HG03558 (cell line): ENCODE data around the gene TTYH2.
"Not testable (repeated sequence)": the region's sequence is repeated elsewhere in the genome, so short reads cannot be mapped to it uniquely, and the experiment has no call there.

ENCODE experiments used
- ATAC-seq: cut with Tn5 transposase; IDR thresholded peaks from one replicate; pipeline ENCODE4 v1.9.1; 2021; ENCODE audit warnings: moderate number of reproducible peaks; ENCODE audit not compliant: unreplicated experiment; ENCODE audit errors: extremely low read depth

Gene TTYH2, protein sequence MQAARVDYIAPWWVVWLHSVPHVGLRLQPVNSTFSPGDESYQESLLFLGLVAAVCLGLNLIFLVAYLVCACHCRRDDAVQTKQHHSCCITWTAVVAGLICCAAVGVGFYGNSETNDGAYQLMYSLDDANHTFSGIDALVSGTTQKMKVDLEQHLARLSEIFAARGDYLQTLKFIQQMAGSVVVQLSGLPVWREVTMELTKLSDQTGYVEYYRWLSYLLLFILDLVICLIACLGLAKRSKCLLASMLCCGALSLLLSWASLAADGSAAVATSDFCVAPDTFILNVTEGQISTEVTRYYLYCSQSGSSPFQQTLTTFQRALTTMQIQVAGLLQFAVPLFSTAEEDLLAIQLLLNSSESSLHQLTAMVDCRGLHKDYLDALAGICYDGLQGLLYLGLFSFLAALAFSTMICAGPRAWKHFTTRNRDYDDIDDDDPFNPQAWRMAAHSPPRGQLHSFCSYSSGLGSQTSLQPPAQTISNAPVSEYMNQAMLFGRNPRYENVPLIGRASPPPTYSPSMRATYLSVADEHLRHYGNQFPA

DNA sequence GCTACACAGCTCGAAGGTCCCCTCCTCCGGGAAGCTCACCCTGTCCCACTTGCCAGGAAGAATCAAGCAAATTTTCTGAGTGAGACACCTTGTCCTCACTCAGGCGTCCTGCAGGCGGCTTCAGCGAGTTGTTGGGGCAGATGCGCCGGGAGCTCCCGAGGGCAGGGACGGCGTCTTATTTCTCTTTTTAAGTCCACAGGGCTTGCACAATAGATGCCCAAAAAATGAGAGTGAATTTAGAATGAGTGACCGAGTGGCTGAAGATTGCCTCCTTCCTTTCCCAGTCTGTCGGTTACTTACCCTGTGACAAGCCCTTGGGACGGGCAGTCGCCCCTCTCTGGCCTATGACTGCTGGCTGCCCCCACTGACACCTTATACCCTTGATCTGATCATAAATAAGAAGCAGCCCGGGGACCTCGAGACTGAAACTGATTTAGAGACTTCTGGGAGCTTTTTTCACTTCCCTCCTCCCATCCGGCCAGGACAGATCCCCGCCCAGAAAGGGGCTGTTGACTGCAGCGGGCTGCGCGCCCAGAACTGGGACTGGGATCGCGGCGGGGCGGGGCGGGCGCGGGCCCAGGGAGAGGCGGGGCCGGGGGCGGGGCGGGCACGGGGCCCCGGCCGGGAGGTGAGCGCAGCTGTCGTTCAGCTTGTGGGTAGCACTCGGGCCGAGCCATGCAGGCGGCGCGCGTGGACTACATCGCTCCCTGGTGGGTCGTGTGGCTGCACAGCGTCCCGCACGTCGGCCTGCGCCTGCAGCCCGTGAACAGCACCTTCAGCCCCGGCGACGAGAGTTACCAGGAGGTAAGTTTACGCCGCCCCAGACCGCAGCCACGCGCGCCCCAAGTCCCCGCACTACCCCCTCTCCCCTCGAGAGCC lies at the start of gene TTYH2:
TTYH2 (plus strand) TSS at position 659 of the 879 bp plus-strand sequence; CDS start at position 676, 17 bp downstream.
- peak; percentile 34 for ATAC-seq

DNA sequence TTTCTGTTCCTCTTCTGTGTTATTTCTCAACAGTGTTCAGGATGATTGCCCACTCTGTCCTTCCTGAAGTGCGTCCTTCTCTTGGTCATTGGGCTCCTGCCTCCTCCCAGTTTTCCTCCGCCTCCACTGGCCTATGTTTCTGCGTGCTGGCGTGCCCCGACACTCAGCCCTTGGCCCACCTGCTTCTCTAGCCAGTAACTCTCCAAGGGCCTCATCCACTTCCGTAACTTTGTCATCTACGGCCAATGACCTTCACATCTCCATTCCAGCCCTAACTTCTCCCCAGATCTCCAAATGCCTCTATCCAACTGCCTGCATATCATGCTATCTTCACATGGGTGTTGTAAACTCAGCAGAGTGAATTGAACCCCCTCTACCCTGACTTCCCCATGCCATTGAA lies 49.5 kb upstream of the TTYH2 start:
- no peak for ATAC-seq

DNA sequence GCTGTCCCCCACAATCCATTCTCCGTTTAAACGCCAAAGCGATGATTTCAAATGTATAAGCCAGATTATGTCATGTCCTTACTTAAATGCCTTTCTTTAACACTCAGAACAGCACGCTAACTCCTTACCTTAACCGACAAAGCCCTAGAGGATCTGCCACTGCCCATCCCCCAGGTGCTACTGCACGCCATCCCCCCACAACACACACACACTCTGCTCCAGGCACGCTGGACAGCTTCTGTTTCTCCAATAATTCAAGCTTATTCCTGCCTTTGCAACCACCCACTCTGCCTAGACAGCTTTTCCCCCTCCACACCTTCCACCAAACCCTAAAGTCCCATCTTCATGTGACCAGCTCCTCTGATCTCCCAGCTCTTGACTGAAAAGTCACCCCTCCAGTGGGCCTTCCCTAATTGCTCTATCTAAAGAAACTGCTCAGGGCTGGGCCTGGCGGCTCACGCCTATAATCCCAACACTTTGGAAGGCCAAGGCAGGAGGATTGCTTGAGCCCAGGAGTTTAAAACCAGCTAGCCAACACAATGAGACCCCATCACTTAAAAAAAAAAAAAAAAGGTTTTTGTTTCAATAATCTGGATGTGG lies 48.8 kb upstream of the TTYH2 start:
- ATAC-seq, result no peak

DNA sequence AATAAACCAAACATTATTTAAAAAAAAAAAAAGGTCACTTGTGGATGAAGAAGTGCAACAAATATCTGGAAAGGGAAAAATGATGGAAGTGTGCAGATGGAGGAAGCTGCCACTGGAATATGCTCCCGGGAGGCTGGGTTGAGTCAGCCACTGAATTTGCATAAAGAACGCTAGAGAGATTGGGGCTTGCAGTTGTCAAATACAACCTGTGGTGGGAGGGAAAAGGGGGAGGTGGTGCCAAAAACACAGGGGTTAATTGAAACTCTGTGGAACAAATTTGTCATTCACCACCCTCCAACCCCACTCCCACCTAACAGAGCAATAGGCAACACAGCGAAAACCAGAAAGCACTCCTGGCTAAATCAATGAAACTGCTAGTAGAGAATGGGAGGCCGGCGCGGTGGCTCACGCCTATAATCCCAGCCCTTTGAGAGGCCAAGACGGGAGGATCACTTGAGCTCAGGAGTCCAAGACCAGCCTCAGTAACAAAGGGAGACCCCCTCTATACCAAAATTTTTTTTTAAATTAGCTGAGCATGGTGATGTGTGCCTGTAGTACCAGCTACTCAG lies 47.5 kb upstream of the TTYH2 start:
- ATAC-seq, result no peak

DNA sequence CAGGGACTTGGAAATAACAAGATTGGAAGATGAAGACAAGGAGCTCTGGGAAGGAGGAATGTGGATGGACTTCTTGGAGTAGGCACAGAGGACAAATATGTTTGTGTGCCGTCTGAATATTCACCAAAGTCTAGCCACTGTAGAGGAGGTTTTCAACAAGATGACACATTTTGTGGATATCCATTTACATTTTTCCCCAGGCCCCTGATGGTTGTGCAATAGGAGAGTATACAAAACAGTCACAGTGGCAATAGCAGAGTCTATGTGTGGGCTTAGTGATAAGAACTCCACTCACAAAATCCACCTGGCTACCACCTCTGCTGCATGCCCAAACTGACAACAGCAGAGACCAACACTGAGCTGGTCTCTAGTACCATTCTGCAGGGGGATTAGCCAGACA lies 42.4 kb upstream of the TTYH2 start:
- ATAC-seq, result no peak

DNA sequence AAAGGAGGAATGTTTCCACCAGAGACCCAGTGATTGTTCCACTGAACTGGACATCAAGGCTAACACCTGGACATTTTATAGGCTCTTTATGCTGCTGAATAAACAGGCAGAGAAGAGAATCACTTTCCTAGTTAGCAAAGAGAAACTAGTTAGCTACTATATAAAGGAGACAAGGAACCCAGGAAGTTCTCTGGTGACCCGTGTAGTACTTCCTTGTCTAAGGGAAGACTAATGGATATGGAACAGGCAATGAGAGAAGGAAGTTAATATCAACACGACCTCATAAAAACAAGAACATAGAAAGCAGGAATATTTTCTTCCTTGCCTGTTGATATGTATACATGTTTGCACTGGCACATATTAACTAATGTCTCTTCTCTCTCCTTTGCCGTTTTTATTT lies 40.7 kb upstream of the TTYH2 start:
- ATAC-seq, result no peak

DNA sequence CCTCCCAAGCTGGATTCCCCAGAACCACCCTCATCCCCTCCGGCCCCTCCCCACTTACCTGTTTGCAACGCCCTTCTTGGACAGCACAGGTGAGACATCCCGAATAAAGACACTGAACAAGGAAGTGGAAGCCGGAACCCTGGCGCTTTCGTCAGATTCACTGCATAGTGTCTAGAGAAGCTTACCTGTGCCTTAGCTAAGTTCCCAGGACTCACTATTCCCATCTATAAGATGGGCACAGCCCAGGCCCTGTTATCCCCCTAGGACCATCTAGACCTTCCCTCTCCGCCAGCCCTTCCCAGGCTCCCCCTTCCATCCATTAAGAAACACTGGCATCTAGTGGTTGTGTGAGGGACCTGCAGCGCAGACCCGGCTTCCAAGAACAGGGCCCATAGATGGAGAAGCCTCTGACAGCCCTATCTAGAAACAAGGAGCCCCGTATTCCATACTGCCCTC lies 36.8 kb upstream of the TTYH2 start:
- no peak for ATAC-seq

DNA sequence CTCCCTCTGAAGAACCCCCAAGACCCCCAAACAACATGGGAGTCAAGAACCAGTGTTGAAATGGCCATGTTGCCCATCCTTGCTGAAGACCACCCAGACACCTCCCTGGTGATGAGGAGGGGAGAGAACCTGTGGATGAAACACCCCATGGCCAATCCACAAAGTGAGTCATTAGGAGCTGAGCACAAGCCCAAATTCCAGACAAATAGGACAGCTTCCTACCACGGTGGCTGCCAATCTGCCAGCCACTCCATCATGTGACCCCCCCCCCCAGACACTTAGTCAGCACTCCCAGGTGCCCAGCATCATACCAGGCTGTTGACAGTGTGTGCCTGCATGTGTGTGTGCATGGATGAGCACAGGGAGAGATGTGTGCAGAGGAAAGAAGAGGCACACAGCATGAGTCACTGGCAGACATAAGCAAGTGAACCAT lies 36.3 kb upstream of the TTYH2 start:
- no peak for ATAC-seq

DNA sequence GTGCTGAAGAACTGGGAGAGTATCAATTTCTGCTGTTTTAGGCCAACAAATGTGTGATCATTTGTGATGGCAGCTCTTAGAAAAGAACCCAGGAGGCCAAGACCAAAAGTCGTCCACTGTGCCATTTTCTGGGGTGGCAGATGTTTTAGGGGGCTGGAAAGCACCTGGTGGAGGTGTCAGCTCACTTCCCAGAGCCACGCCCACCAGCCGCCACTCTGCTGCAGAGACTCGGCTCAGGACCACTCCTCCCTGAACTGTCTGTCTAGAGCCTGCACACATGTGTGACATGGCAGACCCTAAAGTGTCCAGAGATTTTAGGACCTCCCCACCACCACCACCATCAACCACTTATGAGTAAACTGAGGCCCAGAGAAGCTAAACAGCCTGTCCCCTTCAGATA lies 33.8 kb upstream of the TTYH2 start:
- no peak for ATAC-seq

DNA sequence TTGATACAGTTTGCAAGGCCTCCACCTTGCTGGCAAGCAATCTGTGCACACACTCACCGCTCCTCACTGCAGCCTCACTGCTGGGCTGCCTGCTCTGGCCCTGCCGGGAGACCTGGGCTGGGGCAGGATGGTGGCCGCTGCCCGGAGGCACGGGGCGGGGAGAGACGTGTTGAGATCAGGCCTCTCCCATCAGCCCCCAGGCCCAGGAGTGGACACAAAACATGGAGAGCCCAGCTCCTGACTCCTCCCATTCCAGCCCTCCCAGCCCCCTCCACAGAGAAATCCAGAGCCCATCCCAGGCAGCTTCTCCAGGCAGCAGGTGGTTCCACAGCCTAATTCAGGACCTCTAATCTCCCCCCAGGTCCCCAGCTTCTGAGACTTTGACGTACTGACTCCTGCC lies 33.0 kb upstream of the TTYH2 start:
- ATAC-seq, result no peak

DNA sequence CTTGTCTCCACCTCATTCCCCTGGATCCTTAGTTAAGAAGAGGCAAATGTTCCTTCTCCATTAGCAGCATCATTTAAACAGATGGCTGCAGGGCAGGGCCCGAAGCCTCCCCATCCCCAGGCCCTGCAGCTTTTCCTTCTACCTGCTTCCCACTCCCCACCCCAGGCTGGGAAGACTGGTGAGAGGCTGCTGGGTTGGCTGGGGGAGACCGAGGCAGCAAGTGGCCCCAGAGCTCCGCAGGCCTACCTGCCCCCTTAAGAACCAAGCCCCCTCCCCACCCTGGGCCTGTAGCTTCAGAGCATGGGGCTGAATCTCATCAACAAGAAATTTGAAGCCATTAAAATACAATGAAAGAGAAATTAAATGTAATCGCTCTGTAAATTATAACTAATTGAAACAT lies 32.0 kb upstream of the TTYH2 start:
- ATAC-seq, result no peak

DNA sequence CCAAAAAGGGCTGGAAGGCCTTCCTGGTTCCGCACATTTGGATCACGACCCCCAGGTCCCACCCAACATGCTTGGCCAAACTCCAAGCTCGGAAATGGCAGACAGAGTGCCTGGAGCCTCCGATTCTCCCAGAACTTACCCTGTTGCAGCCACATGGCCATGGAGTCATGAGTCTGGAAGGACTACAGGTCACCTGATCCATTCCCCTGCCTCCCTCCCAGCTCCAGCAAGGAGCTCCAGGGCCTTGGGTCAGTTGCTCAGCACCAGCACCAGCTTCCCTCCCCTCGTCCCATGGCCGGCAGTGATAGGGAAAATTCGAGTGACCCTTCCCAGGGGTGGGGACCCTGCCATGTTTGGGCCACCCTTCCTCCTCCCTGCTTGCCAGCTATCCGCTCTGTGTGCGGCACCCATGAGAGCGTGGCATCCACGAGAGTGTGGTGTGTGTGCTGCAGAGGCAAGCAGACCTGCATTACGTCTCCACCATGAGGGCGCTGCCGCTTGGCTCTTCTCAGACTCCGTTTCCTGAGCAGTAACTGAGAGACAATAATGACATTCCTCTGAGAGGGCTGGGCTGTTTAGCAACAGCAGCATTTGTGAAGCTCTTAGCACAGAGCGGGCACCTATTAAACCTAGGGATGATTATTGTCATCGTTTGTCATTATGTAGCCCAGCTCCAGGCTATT lies 31.2 kb upstream of the TTYH2 start:
- ATAC-seq, result no peak

DNA sequence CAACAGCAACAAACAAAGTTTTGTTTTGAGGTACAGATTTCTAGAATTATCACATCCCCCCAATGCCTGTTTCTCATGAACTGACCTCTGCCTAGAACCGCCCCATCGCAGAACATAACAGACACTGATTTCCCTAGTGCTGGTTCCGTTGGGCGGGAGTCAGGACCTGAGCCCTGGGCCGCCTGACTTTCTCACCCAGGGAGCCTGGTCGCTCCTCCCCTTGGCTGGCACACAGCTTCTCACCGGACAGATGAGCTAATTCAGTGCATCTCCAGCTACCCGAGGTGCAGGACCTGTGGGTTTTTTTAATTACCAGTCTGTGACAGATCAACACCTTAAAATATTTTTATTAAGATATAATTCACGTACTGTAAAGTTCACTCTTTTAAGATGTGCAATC lies 30.0 kb upstream of the TTYH2 start:
- no peak for ATAC-seq

DNA sequence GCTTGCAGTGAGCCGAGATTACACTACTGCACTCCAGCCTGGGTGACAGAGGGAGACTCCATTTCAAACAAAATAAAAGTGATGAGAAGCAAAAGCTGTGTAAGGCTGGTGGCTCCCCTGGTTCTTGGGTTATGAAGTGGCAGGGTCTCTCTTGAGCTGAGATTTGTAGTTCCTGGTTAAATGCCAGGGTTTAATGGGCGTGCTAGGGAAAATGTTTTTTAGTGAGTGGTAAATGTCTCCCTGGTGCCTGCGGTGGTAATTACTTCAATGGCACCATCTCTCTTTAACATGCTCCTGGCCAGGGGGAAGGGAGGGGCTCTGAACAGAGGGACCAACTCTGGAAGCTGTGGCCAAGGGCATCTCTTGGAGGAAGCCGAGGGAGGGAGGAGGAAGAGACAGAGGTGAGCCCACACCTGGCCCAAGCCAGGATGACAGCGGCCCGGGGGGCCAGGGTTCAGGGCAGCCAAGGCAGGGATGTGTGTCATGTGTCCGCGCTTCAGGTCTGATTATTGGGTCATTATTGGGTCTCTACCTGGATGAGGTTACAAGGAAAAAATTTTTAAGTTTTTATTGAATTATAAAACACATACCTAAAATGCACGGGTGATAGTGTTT lies 27.7 kb upstream of the TTYH2 start:
- no peak for ATAC-seq

DNA sequence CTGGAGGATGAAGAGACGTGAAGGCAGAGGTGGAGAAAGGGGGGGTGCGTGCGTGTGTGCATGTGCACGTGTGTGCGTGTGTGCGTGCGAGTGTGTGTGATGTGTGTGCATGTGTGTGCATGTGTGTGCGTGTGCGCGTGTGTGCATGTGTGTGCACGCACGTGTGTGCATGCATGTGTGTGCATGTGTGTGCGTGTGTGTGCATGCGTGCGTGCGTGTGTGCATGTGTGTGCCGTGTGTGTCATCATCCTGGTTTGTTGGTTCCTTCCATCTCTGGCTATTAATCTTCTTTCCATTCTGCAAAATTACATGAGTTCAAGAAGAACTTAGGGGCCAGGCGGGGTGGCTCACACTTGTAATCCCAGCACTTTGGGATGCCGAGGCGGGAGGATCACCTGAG lies 26.9 kb upstream of the TTYH2 start:
- no peak for ATAC-seq

DNA sequence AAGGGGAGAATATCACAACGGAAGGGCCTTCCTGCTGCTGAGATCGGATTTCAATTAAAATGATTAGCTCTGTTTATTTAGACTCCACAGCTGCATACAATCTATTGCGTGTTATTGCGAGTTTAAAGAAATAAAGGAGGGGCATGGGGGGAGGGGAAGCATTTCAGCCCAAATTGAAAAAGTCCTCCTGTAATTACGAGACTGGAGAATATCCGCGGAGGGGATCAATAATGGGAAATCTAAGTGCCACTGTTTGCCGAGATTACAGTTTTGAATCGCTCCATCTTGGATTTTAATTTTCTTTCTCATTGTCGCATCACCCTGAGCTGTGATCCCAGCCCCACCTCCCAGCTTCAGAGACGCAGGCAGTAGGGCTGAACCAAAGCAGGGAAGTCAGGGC lies 25.6 kb upstream of the TTYH2 start:
- ATAC-seq, result no peak

DNA sequence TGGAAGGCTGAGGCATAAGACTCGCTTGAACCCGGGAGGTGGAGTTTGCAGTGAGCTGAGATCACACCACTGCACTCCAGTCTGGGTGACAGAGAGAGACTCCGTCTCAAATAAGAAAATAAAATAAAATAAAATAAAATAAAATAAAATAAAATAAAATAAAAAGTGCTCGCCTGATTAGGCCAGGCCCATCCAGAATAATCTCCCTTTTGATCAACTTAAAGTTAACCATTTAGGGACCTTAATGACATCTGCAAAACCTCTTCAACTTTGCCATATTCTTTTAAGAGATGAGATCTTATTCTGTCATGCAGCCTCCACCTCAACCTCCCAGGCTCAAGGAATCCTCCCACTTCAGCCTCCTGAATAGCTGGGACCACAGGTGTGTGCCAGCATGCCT lies 24.7 kb upstream of the TTYH2 start:
- ATAC-seq, result not testable (repeated sequence)

DNA sequence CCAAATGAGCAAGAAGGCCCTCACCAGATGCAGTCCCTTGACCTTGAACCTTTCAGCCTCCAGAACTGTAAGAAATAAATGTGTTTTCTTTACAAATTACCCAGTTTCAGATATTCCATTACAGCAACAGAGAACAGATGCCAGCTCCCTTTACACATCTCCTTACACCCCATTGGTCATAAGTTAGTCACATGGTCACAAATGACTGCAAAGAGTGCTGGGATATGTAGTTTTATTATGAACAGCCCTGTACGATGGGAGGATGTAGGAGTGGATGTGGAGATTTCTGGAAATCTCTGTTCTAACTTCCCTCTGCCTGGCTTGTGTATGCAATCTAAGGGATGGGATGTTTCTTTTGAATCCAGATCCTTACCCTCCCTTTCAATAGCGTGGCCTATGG lies 23.2 kb upstream of the TTYH2 start:
- ATAC-seq, result no peak

DNA sequence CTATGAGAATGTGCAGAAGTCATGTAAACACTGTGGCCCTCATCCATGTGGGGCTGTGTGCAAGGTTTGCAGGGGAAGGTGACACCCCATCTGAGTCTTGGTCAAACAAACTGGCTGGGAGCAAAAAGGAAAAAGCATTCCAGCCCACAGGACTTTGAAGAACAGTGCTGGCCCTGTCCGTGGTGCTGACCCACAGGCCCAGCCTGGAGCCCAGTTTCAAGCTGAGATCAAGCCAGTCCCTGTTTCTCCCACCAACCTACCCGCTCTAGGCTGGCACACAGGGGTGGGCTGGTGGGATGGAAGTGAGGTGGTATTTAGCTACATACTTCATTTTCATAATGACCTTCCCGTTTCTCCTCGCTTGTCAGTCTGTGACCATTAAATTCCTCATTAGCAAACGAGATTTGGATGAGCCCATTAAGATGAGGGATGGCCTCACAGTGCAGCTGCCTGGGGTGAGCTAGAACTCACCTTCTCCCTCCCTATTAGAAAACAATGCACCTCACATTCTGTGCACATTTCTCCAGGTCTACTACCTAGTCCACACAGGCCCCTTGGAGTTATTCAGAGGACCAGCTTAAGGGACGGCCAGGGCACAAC lies 22.5 kb upstream of the TTYH2 start:
- no peak for ATAC-seq
